H1 (cell line): Measurements from ENCODE around the gene RPL6. TPM values are rescaled to one million over a fixed set of nuclear protein-coding genes. Genes with fewer than 3 reads are reported as not detected.

Source experiments
- CTCF ChIA-PET: fragments of 300-600 bp; sonication (Branson Sonifier 250); formaldehyde crosslinking; loops from one replicate; lab custom pipeline; 2021; ENCODE audit not compliant: partially characterized antibody; lab: Charles Lee
- POLR2A ChIA-PET: fragments of 300-600 bp; sonication (Branson Sonifier 250); formaldehyde crosslinking; loops from one replicate; lab custom pipeline; 2021; ENCODE audit warnings: inconsistent platforms; ENCODE audit not compliant: partially characterized antibody; lab: Charles Lee
- DNase-seq, 2 experiments: peaks; one replicate each; pipeline versions ENCODE4 v3.0.0 to v3.0.0-alpha.2; 2010 to 2022; ENCODE audit warnings: low spot score in 2 of 2, low read depth in 1 of 2, mixed read lengths in 1 of 2
- FAIRE-seq: peaks from 2 replicates; lab custom pipeline; 2011; peaks lifted over from hg19 to GRCh38; lab: Jason Lieb, UNC
- H2AFZ ChIP-seq: 2 replicates; pipeline ENCODE4 v1.8.1; 2012; ENCODE audit warnings: low read length, inconsistent platforms
- H2AK5ac ChIP-seq: 2 replicates; pipeline ENCODE4 v1.6.1; 2013; ENCODE audit warnings: low read depth, low read length
- H2BK120ac ChIP-seq: replicated peaks from 2 replicates; pipeline ENCODE3; 2013; ENCODE audit warnings: low read depth, low read length, inconsistent platforms
- H2BK12ac ChIP-seq: 2 replicates; pipeline ENCODE4 v1.6.1; 2013; ENCODE audit warnings: low read depth, low read length
- H2BK15ac ChIP-seq: 2 replicates; pipeline ENCODE4 v1.6.1; 2013; ENCODE audit warnings: low read length
- H2BK20ac ChIP-seq: 2 replicates; pipeline ENCODE4 v1.6.1; 2013; ENCODE audit warnings: low read length
- H2BK5ac ChIP-seq: 2 replicates; pipeline ENCODE4 v1.6.1; 2013; ENCODE audit warnings: low read depth, low read length
- H3K14ac ChIP-seq: 2 replicates; pipeline ENCODE4 v1.6.1; 2013; ENCODE audit warnings: inconsistent platforms; ENCODE audit not compliant: insufficient read length
- H3K18ac ChIP-seq: 2 replicates; pipeline ENCODE4 v1.6.1; 2013; ENCODE audit warnings: low read length; ENCODE audit errors: extremely low read depth
- H3K23ac ChIP-seq: 2 replicates; pipeline ENCODE4 v1.6.1; 2013; ENCODE audit warnings: inconsistent platforms; ENCODE audit not compliant: insufficient read length
- H3K23me2 ChIP-seq: 2 replicates; pipeline ENCODE4 v1.6.1; 2013; ENCODE audit warnings: low read depth, low read length
- H3K27ac ChIP-seq: 2 replicates; pipeline ENCODE4 v1.6.1; 2011; ENCODE audit warnings: low read depth, low read length, inconsistent platforms
- H3K27me3 ChIP-seq, 4 experiments: replicated peaks in 1 of 4; 1 replicate in 1 of 4; 2 replicates in 3 of 4; pipeline versions ENCODE4 v1.6.1 to v1.8.1; 2011 to 2013; ENCODE audit warnings: low read length in 3 of 4, mild to moderate bottlenecking in 3 of 4, inconsistent platforms in 2 of 4, mixed read lengths in 2 of 4, moderate library complexity in 1 of 4; ENCODE audit not compliant: control insufficient read depth in 3 of 4, insufficient read depth in 3 of 4; ENCODE audit errors: extremely low read depth in 1 of 4
- H3K36me3 ChIP-seq, 4 experiments: 2 replicates each; pipeline versions ENCODE4 v1.6.1 to v1.8.1; 2011 to 2013; ENCODE audit warnings: mild to moderate bottlenecking in 4 of 4, low read length in 3 of 4, moderate library complexity in 2 of 4, control low read depth in 1 of 4, inconsistent platforms in 1 of 4; ENCODE audit not compliant: insufficient read depth in 4 of 4, control insufficient read depth in 2 of 4
- H3K4ac ChIP-seq: replicated peaks from 2 replicates; pipeline ENCODE3; 2013; ENCODE audit warnings: low read length, low read depth, mixed read lengths, inconsistent platforms; ENCODE audit not compliant: insufficient read length
- H3K4me1 ChIP-seq, 4 experiments: replicated peaks in 1 of 4; 1 replicate in 1 of 4; 2 replicates in 3 of 4; pipeline versions ENCODE4 v1.6.1 to v1.8.1; 2011 to 2013; ENCODE audit warnings: low read length in 3 of 4, inconsistent platforms in 2 of 4, mixed read lengths in 1 of 4; ENCODE audit not compliant: insufficient read depth in 4 of 4, control insufficient read depth in 3 of 4
- H3K4me2 ChIP-seq, 2 experiments: 2 replicates each; pipeline versions ENCODE4 v1.6.1 to v1.8.1; 2011 to 2013; ENCODE audit warnings: low read depth in 2 of 2, low read length in 2 of 2, control low read depth in 1 of 2, inconsistent platforms in 1 of 2, mild to moderate bottlenecking in 1 of 2; ENCODE audit not compliant: insufficient read depth in 1 of 2
- H3K4me3 ChIP-seq, 4 experiments: fragments of 200-600, 300-600 bp in 1 of 4; sonication (generic), shearing (Covaris generic), sonication (Bioruptor Twin) in 1 of 4; 2 replicates each; pipeline versions ENCODE4 v1.5.1 to v1.8.1; 2011 to 2016; ENCODE audit warnings: low read length in 4 of 4, low read depth in 3 of 4, control low read depth in 2 of 4, inconsistent platforms in 2 of 4, mild to moderate bottlenecking in 2 of 4, mixed read lengths in 1 of 4, moderate library complexity in 1 of 4; ENCODE audit not compliant: insufficient read depth in 2 of 4; ENCODE audit errors: extremely low read depth in 1 of 4
- H3K56ac ChIP-seq: replicated peaks from 2 replicates; pipeline ENCODE3; 2013; ENCODE audit warnings: low read depth, mild to moderate bottlenecking, mixed read lengths, low read length, inconsistent platforms; ENCODE audit not compliant: insufficient read length
- H3K79me1 ChIP-seq: 2 replicates; pipeline ENCODE4 v1.6.1; 2013; ENCODE audit warnings: low read depth, low read length, control low read depth
- H3K79me2 ChIP-seq, 2 experiments: 2 replicates each; pipeline versions ENCODE4 v1.6.1 to v1.8.1; 2012 to 2013; ENCODE audit warnings: low read length in 2 of 2, mild to moderate bottlenecking in 2 of 2, inconsistent platforms in 1 of 2; ENCODE audit not compliant: insufficient read depth in 2 of 2, control insufficient read depth in 1 of 2
- H3K9ac ChIP-seq, 4 experiments: replicated peaks in 1 of 4; 1 replicate in 1 of 4; 2 replicates in 3 of 4; pipeline versions ENCODE4 v1.6.1 to v1.8.1; 2011 to 2013; ENCODE audit warnings: low read depth in 3 of 4, low read length in 3 of 4, control low read depth in 2 of 4, mild to moderate bottlenecking in 2 of 4, moderate library complexity in 2 of 4, inconsistent platforms in 1 of 4; ENCODE audit errors: extremely low read depth in 1 of 4
- H3K9me3 ChIP-seq, 2 experiments: 2 replicates each; pipeline versions ENCODE4 v1.6.1 to v1.8.1; 2012 to 2013; ENCODE audit warnings: mild to moderate bottlenecking in 2 of 2, moderate library complexity in 2 of 2, control low read depth in 1 of 2, inconsistent platforms in 1 of 2, low read depth in 1 of 2, low read length in 1 of 2, mixed read lengths in 1 of 2; ENCODE audit not compliant: insufficient read depth in 2 of 2
- H4K20me1 ChIP-seq, 2 experiments: replicated peaks in 1 of 2; 2 replicates each; pipeline versions ENCODE3 to v1.8.1; 2011 to 2013; ENCODE audit warnings: inconsistent platforms in 2 of 2, low read length in 2 of 2, mild to moderate bottlenecking in 1 of 2; ENCODE audit not compliant: insufficient read depth in 2 of 2, control insufficient read depth in 1 of 2
- H4K5ac ChIP-seq: 2 replicates; pipeline ENCODE4 v1.6.1; 2013; ENCODE audit warnings: low read length, low read depth, mixed read lengths, inconsistent platforms; ENCODE audit not compliant: insufficient read length
- H4K8ac ChIP-seq: 2 replicates; pipeline ENCODE4 v1.8.0; 2013; ENCODE audit warnings: mild to moderate bottlenecking, moderate library complexity, low read length, inconsistent platforms; ENCODE audit not compliant: insufficient read depth; ENCODE audit errors: extremely low read depth
- H4K91ac ChIP-seq: replicated peaks from 2 replicates; pipeline ENCODE3; 2013; ENCODE audit warnings: low read length, mixed read lengths, inconsistent platforms; ENCODE audit not compliant: insufficient read length
- BRCA1 ChIP-seq: IDR thresholded peaks from 2 replicates; pipeline ENCODE4 v1.6.1; 2012; ENCODE audit warnings: low read depth, low read length, improper control_type of control experiment
- EP300 ChIP-seq, 2 experiments: IDR thresholded peaks; 1 replicate in 1 of 2; 2 replicates in 1 of 2; pipeline ENCODE4 v1.6.1; 2011 to 2012; ENCODE audit warnings: low read depth in 2 of 2, low read length in 2 of 2, mild to moderate bottlenecking in 2 of 2, borderline replicate concordance in 1 of 2, inconsistent platforms in 1 of 2, moderate library complexity in 1 of 2
- GABPA ChIP-seq: IDR thresholded peaks from 2 replicates; pipeline ENCODE4 v1.6.1; 2011; ENCODE audit warnings: mild to moderate bottlenecking, low read length, moderate library complexity, borderline replicate concordance; ENCODE audit not compliant: insufficient read depth
- KDM5A ChIP-seq: fragments of 200-600 bp; IDR thresholded peaks from 2 replicates; pipeline ENCODE4 v1.7.1; 2012; ENCODE audit warnings: mild to moderate bottlenecking, low read length, inconsistent platforms, mixed read lengths
- PHF8 ChIP-seq: fragments of 200-600 bp; sonication (generic); conservative IDR thresholded peaks from 2 replicates; pipeline ENCODE4 v1.7.1; 2012; ENCODE audit warnings: low read depth, mild to moderate bottlenecking, inconsistent platforms, low read length, moderate library complexity
- POLR2AphosphoS5 ChIP-seq: IDR thresholded peaks from 2 replicates; pipeline ENCODE4 v1.6.1; 2011; ENCODE audit warnings: low read depth, low read length
- RBBP5 ChIP-seq: IDR thresholded peaks from 2 replicates; pipeline ENCODE4 v1.7.1; 2012; ENCODE audit warnings: low read depth, mild to moderate bottlenecking, inconsistent platforms, low read length, moderate library complexity, borderline replicate concordance
- SIRT6 ChIP-seq: IDR thresholded peaks from one replicate; pipeline ENCODE4 v1.7.1; 2012; ENCODE audit warnings: low read length, inconsistent platforms
- SP1 ChIP-seq: IDR thresholded peaks from 2 replicates; pipeline ENCODE4 v1.6.1; 2011; ENCODE audit warnings: low read depth, low read length
- SUZ12 ChIP-seq: fragments of 200-600 bp; sonication (generic); IDR thresholded peaks from 2 replicates; pipeline ENCODE4 v1.6.1; 2012; ENCODE audit warnings: mild to moderate bottlenecking, inconsistent platforms, low read length, moderate library complexity, mixed read lengths
- TAF7 ChIP-seq: optimal IDR thresholded peaks from 2 replicates; pipeline ENCODE3; 2011; ENCODE audit warnings: low read depth, mild to moderate bottlenecking, inconsistent platforms, low read length, moderate library complexity, borderline replicate concordance
- YY1 ChIP-seq: IDR thresholded peaks from 2 replicates; pipeline ENCODE4 v1.6.1; 2011; ENCODE audit warnings: low read depth, mild to moderate bottlenecking, low read length
- WGBS, 2 experiments: shearing (Covaris generic) in 1 of 2; methylation state at CpG; one replicate each; pipeline versions ENCODE4 v1.1.6 to v1.1.7; 2013 to 2015; ENCODE audit warnings: low lambda C conversion rate in 2 of 2, mixed read lengths in 2 of 2, inconsistent platforms in 1 of 2, low coverage in 1 of 2, missing lambda C conversion rate in 1 of 2; ENCODE audit not compliant: insufficient replicate concordance in 2 of 2, insufficient coverage in 1 of 2, insufficient read length in 1 of 2; ENCODE audit errors: extremely low coverage in 1 of 2, missing lambda C conversion rate in 1 of 2; 5-methylcytosine and 5-hydroxymethylcytosine counted together
- polyA plus RNA-seq, 7 experiments: library from polyadenylated mRNA; depleted of rRNA in 3 of 7; stranded (reverse) in 5 of 7; unstranded in 2 of 7; fragments of >200 nt in 5 of 7; fragments of 200-250 nt in 2 of 7; gene quantifications; 1 replicate in 5 of 7; 2 replicates in 1 of 7; 4 replicates in 1 of 7; pipeline versions ENCODE4 v1.2.1 to v1.2.3, GENCODE V29; 2011 to 2013; ENCODE audit warnings: missing spikeins in 2 of 7, mixed read lengths in 2 of 7
- total RNA-seq: library from RNA; stranded (reverse); fragmentation: NEBNext Ultra II Directional; extraction: Animal tissue kit (Norgen Biotek cat#: 25700); gene quantifications from 2 replicates; pipeline ENCODE4 v1.2.1, GENCODE V29; 2021

The RPL6 gene
- total and polyA plus RNA-seq, 2 of the 8 experiments (the other 6 are each of a cell fraction or from before 2014, with no cell fraction given) = 1,073 to 1,643 TPM

GRCh38 chr12:112418608-112419296 lies 9.3 kb upstream of the RPL6 start, which contains the start of gene PTPN11:
PTPN11 (plus strand) TSS chr12:112418947; CDS start chr12:112419112, 165 bp downstream.
- peak within 1 kb of the TSS; percentile 75 to 96 (median 91) for H3K4me3 ChIP-seq
- CTCF ChIA-PET = interaction anchor here (0.6 kb wide), 1 partner anchor 34 kb away, joined by 3 read pairs; no protein-coding TSS in a partner anchor
- H3K4me1 ChIP-seq = no peaks in the 10 kb centered on the region
- no peak within 1 kb of the TSS for H2BK120ac ChIP-seq
- H2BK12ac ChIP-seq = peak within 1 kb of the TSS; percentile 39; the same call in 1 of the 2 replicates
- H3K56ac ChIP-seq = peak within 1 kb of the TSS; percentile 87
- H4K91ac ChIP-seq = peak within 1 kb of the TSS; percentile 72
- peaks cover 3% of the 10 kb centered on the region; the same call in 1 of the 2 replicates for H3K79me1 ChIP-seq
- peaks cover 13 to 45% of the 10 kb centered on the region in 2 experiments for H3K79me2 ChIP-seq
- FAIRE-seq = no peak
- H3K4ac ChIP-seq = no peak within 1 kb of the TSS
- H3K9me3 ChIP-seq = no peaks in the 10 kb centered on the region
- H2BK5ac ChIP-seq = peak within 1 kb of the TSS; percentile 84
- H3K23ac ChIP-seq = no peak within 1 kb of the TSS
- no peaks in the 10 kb centered on the region for H3K36me3 ChIP-seq
- H3K23me2 ChIP-seq = 0 out of 2 replicates have a peak, but pooled peaks cover 2% of the 10 kb centered on the region
- peak within 1 kb of the TSS; percentile 96 for H4K8ac ChIP-seq
- H2BK20ac ChIP-seq = no peak within 1 kb of the TSS
- H3K9ac ChIP-seq = peak within 1 kb of the TSS; percentile 90 to 95 (median 92)
- no peak within 1 kb of the TSS for H2BK15ac ChIP-seq
- 0% methylated on average over 56 of the region's 89 CpGs; no CpG with 5 or more reads in 1 of the 2 experiments for WGBS, 2 experiments
- peaks cover 0 to 3% of the 10 kb centered on the region in 2 experiments for H4K20me1 ChIP-seq
- H3K4me2 ChIP-seq = peak within 1 kb of the TSS; percentile 71 to 77
- H2AK5ac ChIP-seq = peak within 1 kb of the TSS; percentile 82; the same call in 1 of the 2 replicates
- peak within 1 kb of the TSS; percentile 51; the same call in 1 of the 2 replicates for H3K18ac ChIP-seq
- peak in 1 of 2 experiments; percentile 99 for DNase-seq
- H4K5ac ChIP-seq = peak within 1 kb of the TSS; percentile 98
- H3K14ac ChIP-seq = no peak within 1 kb of the TSS
- peak within 1 kb of the TSS; percentile 48; the same call in 1 of the 2 replicates for H2AFZ ChIP-seq
- peak within 1 kb of the TSS; percentile 91 for H3K27ac ChIP-seq
- POLR2A ChIA-PET = interaction anchor here (1.0 to 1.4 kb wide), 4 partner anchors 8 to 406 kb away, joined by 3 to 5 read pairs (median 4); partner anchors contain the start of gene TMEM116
- no peaks in the 10 kb centered on the region for H3K27me3 ChIP-seq
- TF ChIP-seq RBBP5 (peak; percentile 75; the same call in 1 of the 2 replicates), SUZ12 (no peak), SIRT6 (no peak), TAF7 (peak; percentile 46), YY1 (peak; percentile 77), BRCA1 (no peak), POLR2AphosphoS5 (peak; percentile 52), KDM5A (peak; percentile 85; the same call in 1 of the 2 replicates), SP1 (no peak), GABPA (0 out of 2 replicates have a peak, but pooled peaks have one; percentile 9), EP300 (IDR thresholded peaks at IDR 0.05; ENCODE audit: borderline replicate concordance in 1 of 2, low read depth in 2 of 2, low read length in 2 of 2) (peak in 1 of 2 experiments; percentile 18; a peak in 2 of 3 replicates), PHF8 (peak; percentile 98)
